Uterus (tissue), 2 donors: ENCODE measurements around the gene ATF6.

Experiments used
- POLR2A ChIP-seq, 2 donors: fragments of 450-650 bp; IDR thresholded peaks; one replicate each; pipeline ENCODE4 v1.6.1; 2016; ENCODE audit warnings: antibody characterized with exemption in 2 of 2, mild to moderate bottlenecking in 1 of 2, moderate library complexity in 1 of 2
- TF ChIP-seq, protein P1 (sequence below), 4 experiments: fragments of 200-600 bp in 2 of 4; fragments of 450-650 bp in 2 of 4; sonication (generic) in 2 of 4; IDR thresholded peaks; one replicate each; pipeline ENCODE4 v1.5.1; 2016 to 2019; ENCODE audit warnings: antibody characterized with exemption in 4 of 4, mild to moderate bottlenecking in 2 of 4, moderate library complexity in 1 of 4

- TF ChIP-seq, protein P1, sequence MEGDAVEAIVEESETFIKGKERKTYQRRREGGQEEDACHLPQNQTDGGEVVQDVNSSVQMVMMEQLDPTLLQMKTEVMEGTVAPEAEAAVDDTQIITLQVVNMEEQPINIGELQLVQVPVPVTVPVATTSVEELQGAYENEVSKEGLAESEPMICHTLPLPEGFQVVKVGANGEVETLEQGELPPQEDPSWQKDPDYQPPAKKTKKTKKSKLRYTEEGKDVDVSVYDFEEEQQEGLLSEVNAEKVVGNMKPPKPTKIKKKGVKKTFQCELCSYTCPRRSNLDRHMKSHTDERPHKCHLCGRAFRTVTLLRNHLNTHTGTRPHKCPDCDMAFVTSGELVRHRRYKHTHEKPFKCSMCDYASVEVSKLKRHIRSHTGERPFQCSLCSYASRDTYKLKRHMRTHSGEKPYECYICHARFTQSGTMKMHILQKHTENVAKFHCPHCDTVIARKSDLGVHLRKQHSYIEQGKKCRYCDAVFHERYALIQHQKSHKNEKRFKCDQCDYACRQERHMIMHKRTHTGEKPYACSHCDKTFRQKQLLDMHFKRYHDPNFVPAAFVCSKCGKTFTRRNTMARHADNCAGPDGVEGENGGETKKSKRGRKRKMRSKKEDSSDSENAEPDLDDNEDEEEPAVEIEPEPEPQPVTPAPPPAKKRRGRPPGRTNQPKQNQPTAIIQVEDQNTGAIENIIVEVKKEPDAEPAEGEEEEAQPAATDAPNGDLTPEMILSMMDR (IDR thresholded peaks at IDR 0.05) = no peak
- TF ChIP-seq POLR2A (IDR thresholded peaks at IDR 0.05) = no peak
Observed at GRCh38 chr1:161858271-161858670, 92.2 kb downstream of the ATF6 start.
